Measurements from ENCODE around the gene WDTC1.
"Not testable (repeated sequence)": the region's sequence is repeated elsewhere in the genome, so short reads cannot be mapped to it uniquely, and the experiment has no call there.

The WDTC1 gene, protein sequence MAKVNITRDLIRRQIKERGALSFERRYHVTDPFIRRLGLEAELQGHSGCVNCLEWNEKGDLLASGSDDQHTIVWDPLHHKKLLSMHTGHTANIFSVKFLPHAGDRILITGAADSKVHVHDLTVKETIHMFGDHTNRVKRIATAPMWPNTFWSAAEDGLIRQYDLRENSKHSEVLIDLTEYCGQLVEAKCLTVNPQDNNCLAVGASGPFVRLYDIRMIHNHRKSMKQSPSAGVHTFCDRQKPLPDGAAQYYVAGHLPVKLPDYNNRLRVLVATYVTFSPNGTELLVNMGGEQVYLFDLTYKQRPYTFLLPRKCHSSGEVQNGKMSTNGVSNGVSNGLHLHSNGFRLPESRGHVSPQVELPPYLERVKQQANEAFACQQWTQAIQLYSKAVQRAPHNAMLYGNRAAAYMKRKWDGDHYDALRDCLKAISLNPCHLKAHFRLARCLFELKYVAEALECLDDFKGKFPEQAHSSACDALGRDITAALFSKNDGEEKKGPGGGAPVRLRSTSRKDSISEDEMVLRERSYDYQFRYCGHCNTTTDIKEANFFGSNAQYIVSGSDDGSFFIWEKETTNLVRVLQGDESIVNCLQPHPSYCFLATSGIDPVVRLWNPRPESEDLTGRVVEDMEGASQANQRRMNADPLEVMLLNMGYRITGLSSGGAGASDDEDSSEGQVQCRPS

DNA sequence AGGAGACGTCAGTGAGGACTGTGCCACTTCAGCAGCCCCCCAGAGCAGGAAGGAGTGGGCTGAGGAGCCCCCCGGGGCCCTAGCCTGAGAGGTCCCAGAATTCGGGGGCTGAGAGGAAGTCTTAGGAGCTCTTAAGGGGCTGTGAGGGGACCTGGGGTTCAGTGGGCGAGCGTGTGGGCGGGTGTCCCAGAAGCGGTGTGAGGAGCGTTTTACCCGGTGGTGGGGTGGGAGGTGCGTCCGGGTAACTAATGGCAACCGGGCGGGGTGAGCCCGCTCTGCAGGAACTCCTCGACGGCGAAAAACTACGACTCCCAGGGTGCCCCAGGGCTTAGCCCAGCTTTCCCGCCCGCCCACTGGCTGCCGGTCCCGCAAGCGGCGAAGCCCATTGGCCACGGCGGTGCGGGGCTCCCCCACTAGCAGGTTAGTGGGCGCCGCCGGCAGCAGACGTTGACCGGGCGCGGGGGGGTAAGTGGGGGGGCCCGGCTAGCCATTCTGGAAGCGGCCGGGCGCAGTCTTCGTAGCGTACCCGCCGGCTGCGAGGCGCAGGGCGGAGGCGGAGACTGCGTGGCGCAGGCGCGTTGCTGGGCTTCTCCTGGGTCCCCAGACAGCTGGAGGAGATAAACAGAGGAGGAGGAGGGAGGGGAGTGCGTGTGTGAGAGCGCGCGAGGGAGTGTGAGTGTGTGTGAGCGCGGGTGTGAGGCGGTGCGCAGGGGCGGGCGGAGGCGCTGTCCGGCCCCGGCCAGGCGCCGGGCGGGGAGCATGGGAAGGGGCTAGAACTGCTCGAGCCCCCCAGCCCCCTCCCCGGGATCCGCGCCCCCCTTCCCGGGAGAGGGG lies at the start of gene WDTC1:
Gene WDTC1 (plus strand): TSS at position 584 of the 834 bp plus-strand sequence. CDS start 26,423 bp downstream, outside the sequence.
- Histone ChIP-seq H3K79me2 (ENCODE audit: insufficient read depth, low read length) (no peaks in the 10 kb centered on the region), H3K36me3 (ENCODE audit: insufficient read depth, low read length) (no peaks in the 10 kb centered on the region), H3K4me2 (ENCODE audit: low read length) (peak within 1 kb of the TSS; percentile 74), H2AFZ (ENCODE audit: low read length) (peak within 1 kb of the TSS; percentile 5; the same call in 1 of the 2 replicates), H3K9ac (ENCODE audit: low read length) (peak within 1 kb of the TSS; percentile 72), H4K20me1 (ENCODE audit: insufficient read depth, low read length) (no peaks in the 10 kb centered on the region), H3K4me1 (ENCODE audit: insufficient read depth, low read length, severe bottlenecking) (peaks cover 21% of the 10 kb centered on the region), H3F3A (ENCODE audit: insufficient read depth, low read length) (no peaks in the 10 kb centered on the region), H3K9me3 (ENCODE audit: low read length) (no peaks in the 10 kb centered on the region), H3K27ac (ENCODE audit: low read depth, low read length, poor library complexity, severe bottlenecking) (peak within 1 kb of the TSS; percentile 0), H3K27me3 (ENCODE audit: insufficient read depth, low read length) (no peaks in the 10 kb centered on the region), H3K4me3 (ENCODE audit: low read depth, low read length, poor library complexity, severe bottlenecking) (peak within 1 kb of the TSS; percentile 77), H3K9me2 (ENCODE audit: low read depth, low read length) (no peaks in the 10 kb centered on the region)
- TF ChIP-seq, protein P1, sequence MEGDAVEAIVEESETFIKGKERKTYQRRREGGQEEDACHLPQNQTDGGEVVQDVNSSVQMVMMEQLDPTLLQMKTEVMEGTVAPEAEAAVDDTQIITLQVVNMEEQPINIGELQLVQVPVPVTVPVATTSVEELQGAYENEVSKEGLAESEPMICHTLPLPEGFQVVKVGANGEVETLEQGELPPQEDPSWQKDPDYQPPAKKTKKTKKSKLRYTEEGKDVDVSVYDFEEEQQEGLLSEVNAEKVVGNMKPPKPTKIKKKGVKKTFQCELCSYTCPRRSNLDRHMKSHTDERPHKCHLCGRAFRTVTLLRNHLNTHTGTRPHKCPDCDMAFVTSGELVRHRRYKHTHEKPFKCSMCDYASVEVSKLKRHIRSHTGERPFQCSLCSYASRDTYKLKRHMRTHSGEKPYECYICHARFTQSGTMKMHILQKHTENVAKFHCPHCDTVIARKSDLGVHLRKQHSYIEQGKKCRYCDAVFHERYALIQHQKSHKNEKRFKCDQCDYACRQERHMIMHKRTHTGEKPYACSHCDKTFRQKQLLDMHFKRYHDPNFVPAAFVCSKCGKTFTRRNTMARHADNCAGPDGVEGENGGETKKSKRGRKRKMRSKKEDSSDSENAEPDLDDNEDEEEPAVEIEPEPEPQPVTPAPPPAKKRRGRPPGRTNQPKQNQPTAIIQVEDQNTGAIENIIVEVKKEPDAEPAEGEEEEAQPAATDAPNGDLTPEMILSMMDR (IDR thresholded peaks at IDR 0.05; ENCODE audit: low read length), result no peak
- no peak for TF ChIP-seq EZH2 (IDR thresholded peaks at IDR 0.05; ENCODE audit: borderline replicate concordance, low read length)

DNA sequence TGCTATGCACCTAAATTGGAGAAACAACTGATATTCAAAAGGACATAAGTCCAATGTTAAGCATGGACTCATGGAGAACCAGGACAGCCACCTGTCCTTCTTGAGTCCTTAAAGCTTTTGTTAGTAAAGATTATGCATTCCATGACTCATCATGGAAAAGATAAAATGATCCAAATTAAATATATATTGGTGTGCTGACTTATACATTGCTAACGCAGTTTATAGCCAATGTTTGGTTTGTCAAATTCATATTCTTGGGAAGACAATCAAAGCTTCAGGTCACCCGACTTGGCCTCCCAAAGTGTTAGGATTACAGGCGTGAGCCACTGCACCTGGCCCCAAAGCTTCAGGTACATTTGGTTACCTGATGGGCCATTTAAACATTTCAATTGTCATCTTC lies 49.8 kb upstream of the WDTC1 start:
- H3F3A ChIP-seq (ENCODE audit: insufficient read depth, low read length); H2AFZ ChIP-seq (ENCODE audit: low read length); H3K9ac ChIP-seq (ENCODE audit: low read length); H3K36me3 ChIP-seq (ENCODE audit: insufficient read depth, low read length); H4K20me1 ChIP-seq (ENCODE audit: insufficient read depth, low read length); H3K9me3 ChIP-seq (ENCODE audit: low read length); H3K4me1 ChIP-seq (ENCODE audit: insufficient read depth, low read length, severe bottlenecking); H3K27me3 ChIP-seq (ENCODE audit: insufficient read depth, low read length); H3K4me3 ChIP-seq (ENCODE audit: low read depth, low read length, poor library complexity, severe bottlenecking); H3K27ac ChIP-seq (ENCODE audit: low read depth, low read length, poor library complexity, severe bottlenecking); H3K4me2 ChIP-seq (ENCODE audit: low read length); H3K9me2 ChIP-seq (ENCODE audit: low read depth, low read length); H3K79me2 ChIP-seq (ENCODE audit: insufficient read depth, low read length): not testable (repeated sequence)

DNA sequence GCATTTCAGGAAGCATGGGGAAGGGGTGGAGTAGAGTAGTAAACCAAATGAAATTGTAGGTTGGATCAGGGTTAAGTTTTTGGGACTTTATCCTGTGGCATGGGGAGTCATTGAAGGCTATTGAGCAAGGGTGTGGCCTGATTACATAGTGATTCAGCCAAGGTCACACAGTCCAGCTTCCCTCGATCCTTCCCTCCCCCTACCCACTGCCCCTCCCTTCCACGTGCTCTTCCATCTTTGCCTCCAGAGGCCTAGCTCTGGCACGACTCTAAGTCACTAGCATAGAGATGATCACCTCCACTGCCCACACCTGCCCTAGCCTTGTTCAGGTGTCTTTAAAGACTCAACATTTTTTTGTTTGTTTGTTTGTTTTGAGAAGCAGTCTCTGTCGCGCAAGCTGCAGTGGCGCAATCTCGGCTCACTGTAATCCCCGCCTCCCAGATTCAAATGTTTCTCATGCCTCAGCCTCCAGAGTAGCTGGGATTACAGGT lies 42.3 kb upstream of the WDTC1 start:
- H3F3A ChIP-seq (ENCODE audit: insufficient read depth, low read length), result no peaks in the 10 kb centered on the region
- H3K9me2 ChIP-seq (ENCODE audit: low read depth, low read length), result no peaks in the 10 kb centered on the region
- H3K27ac ChIP-seq (ENCODE audit: low read depth, low read length, poor library complexity, severe bottlenecking), result no peak overlapping the region
- H3K9ac ChIP-seq (ENCODE audit: low read length), result no peak overlapping the region
- H3K27me3 ChIP-seq (ENCODE audit: insufficient read depth, low read length), result no peaks in the 10 kb centered on the region
- H3K4me3 ChIP-seq (ENCODE audit: low read depth, low read length, poor library complexity, severe bottlenecking), result no peak overlapping the region
- no peak overlapping the region for H2AFZ ChIP-seq (ENCODE audit: low read length)
- TF ChIP-seq EZH2 (IDR thresholded peaks at IDR 0.05; ENCODE audit: borderline replicate concordance, low read length), result no peak
- TF ChIP-seq, protein P1 (IDR thresholded peaks at IDR 0.05; ENCODE audit: low read length), result no peak
- H3K36me3 ChIP-seq (ENCODE audit: insufficient read depth, low read length), result no peaks in the 10 kb centered on the region
- no peak overlapping the region for H3K4me2 ChIP-seq (ENCODE audit: low read length)
- H3K4me1 ChIP-seq (ENCODE audit: insufficient read depth, low read length, severe bottlenecking), result no peaks in the 10 kb centered on the region
- H3K9me3 ChIP-seq (ENCODE audit: low read length), result no peaks in the 10 kb centered on the region
- H4K20me1 ChIP-seq (ENCODE audit: insufficient read depth, low read length), result no peaks in the 10 kb centered on the region
- H3K79me2 ChIP-seq (ENCODE audit: insufficient read depth, low read length), result no peaks in the 10 kb centered on the region
